GM12878 (cell line): ENCODE results near the gene SOX5. TPM values are rescaled to one million over a fixed set of nuclear protein-coding genes. Genes with fewer than 3 reads are reported as not detected.

Experiments used
- ATAC-seq: fragments of 200-7000 bp; cut with Tn5 transposase; 3 replicates; pipeline ENCODE4 v1.9.1; 2020; ENCODE audit warnings: mild to moderate bottlenecking, moderate library complexity
- BruUV-seq: library from RNA; stranded (reverse); fragments of 400-500 nt; replicated peaks from 2 replicates; lab custom pipeline; 2021; lab: Mats Ljungman, UMichigan
- CTCF ChIA-PET: fragments of 300-600 bp; sonication (Branson Sonifier 250); formaldehyde crosslinking; extraction: SDS; loops from one replicate; lab custom pipeline; 2021; ENCODE audit warnings: inconsistent platforms; lab: Yijun Ruan, JAX
- POLR2A ChIA-PET: fragments of 350-600 bp; formaldehyde crosslinking; extraction: SDS; loops from one replicate; lab custom pipeline; 2021; ENCODE audit warnings: inconsistent platforms; lab: Charles Lee
- RAD21 ChIA-PET: fragments of 300-600 bp; sonication (Branson Sonifier 250); formaldehyde crosslinking; loops from one replicate; lab custom pipeline; 2023; ENCODE audit warnings: antibody characterized with exemption; ENCODE audit not compliant: unreplicated experiment; lab: Charles Lee
- SMC1A ChIA-PET: fragments of 300-600 bp; sonication (Branson Sonifier 250); formaldehyde crosslinking; loops from one replicate; lab custom pipeline; 2023; ENCODE audit not compliant: unreplicated experiment, uncharacterized antibody; lab: Charles Lee
- DNase-seq: peaks from one replicate; pipeline ENCODE4 v3.0.0-alpha.2; 2011; ENCODE audit warnings: low read depth, low spot score
- FAIRE-seq: peaks from 3 replicates; lab custom pipeline; 2011; peaks lifted over from hg19 to GRCh38; lab: Jason Lieb, UNC
- H2AFZ ChIP-seq: 2 replicates; pipeline ENCODE4 v1.6.0; 2011; ENCODE audit warnings: low read depth, low read length, control low read depth; ENCODE audit not compliant: control insufficient read depth
- H3K27ac ChIP-seq: 2 replicates; pipeline ENCODE4 v1.5.1; 2011; ENCODE audit warnings: control low read depth; ENCODE audit not compliant: control insufficient read depth, insufficient read depth
- H3K27me3 ChIP-seq, 2 experiments: replicated peaks in 1 of 2; 2 replicates each; pipeline versions ENCODE4 v1.6.0 to v1.6.1; 2011; ENCODE audit warnings: low read length in 1 of 2; ENCODE audit not compliant: control insufficient read depth in 2 of 2, insufficient read depth in 2 of 2
- H3K36me3 ChIP-seq, 2 experiments: 2 replicates each; pipeline ENCODE4 v1.5.1; 2011; ENCODE audit warnings: low read length in 1 of 2; ENCODE audit not compliant: control insufficient read depth in 2 of 2, insufficient read depth in 2 of 2
- H3K4me1 ChIP-seq: 2 replicates; pipeline ENCODE4 v1.6.1; 2011; ENCODE audit warnings: mild to moderate bottlenecking, low read length, moderate library complexity, mixed read lengths; ENCODE audit not compliant: control insufficient read depth, insufficient read depth
- H3K4me2 ChIP-seq: 2 replicates; pipeline ENCODE4 v1.6.0; 2011; ENCODE audit warnings: control low read depth; ENCODE audit not compliant: control insufficient read depth, insufficient read depth
- H3K4me3 ChIP-seq: fragments of 200-600 bp; sonication (generic); 2 replicates; pipeline ENCODE4 v1.5.1; 2016
- H3K79me2 ChIP-seq: 2 replicates; pipeline ENCODE4 v1.6.0; 2011; ENCODE audit warnings: low read length; ENCODE audit not compliant: control insufficient read depth, insufficient read depth
- H3K9ac ChIP-seq: 2 replicates; pipeline ENCODE4 v1.8.0; 2011; ENCODE audit warnings: low read length, control low read depth, mixed read lengths; ENCODE audit not compliant: control insufficient read depth, insufficient read depth
- H3K9me3 ChIP-seq: replicated peaks from 3 replicates; pipeline ENCODE4 v1.5.1; 2011; ENCODE audit warnings: mild to moderate bottlenecking, low read length; ENCODE audit not compliant: control insufficient read depth, insufficient read depth
- H4K20me1 ChIP-seq: 2 replicates; pipeline ENCODE4 v1.6.0; 2011; ENCODE audit not compliant: control insufficient read depth, insufficient read depth
- CBFB ChIP-seq: IDR thresholded peaks from 2 replicates; pipeline ENCODE4 v1.6.1; 2016; ENCODE audit warnings: antibody characterized with exemption, low read depth
- ESRRA ChIP-seq: IDR thresholded peaks from 2 replicates; pipeline ENCODE4 v1.6.1; 2012; ENCODE audit warnings: mild to moderate bottlenecking, low read length, improper control_type of control experiment
- FOS ChIP-seq: IDR thresholded peaks from 3 replicates; pipeline ENCODE4 v1.6.1; 2011; ENCODE audit warnings: borderline replicate concordance; ENCODE audit not compliant: insufficient read length; ENCODE audit errors: extremely low read depth
- HCFC1 ChIP-seq: fragments of 150-350 bp; IDR thresholded peaks from 2 replicates; pipeline ENCODE4 v1.6.1; 2014; ENCODE audit warnings: low read length
- MTA2 ChIP-seq: fragments of 450-650 bp; IDR thresholded peaks from 2 replicates; pipeline ENCODE4 v1.6.1; 2016; ENCODE audit warnings: low read depth, mild to moderate bottlenecking, moderate library complexity
- NFYB ChIP-seq: IDR thresholded peaks from 2 replicates; pipeline ENCODE4 v1.6.1; 2011; ENCODE audit warnings: low read depth, mild to moderate bottlenecking, low read length, improper control_type of control experiment, moderate library complexity; ENCODE audit not compliant: insufficient read depth
- POU2F2 ChIP-seq: IDR thresholded peaks from 3 replicates; pipeline ENCODE4 v1.6.1; 2011; ENCODE audit warnings: low read depth, mild to moderate bottlenecking, low read length, borderline replicate concordance
- RAD21 ChIP-seq: IDR thresholded peaks from 2 replicates; pipeline ENCODE4 v1.6.1; 2011; ENCODE audit warnings: mild to moderate bottlenecking, low read depth, low read length, moderate library complexity; ENCODE audit not compliant: insufficient read depth
- TAF1 ChIP-seq: IDR thresholded peaks from 2 replicates; pipeline ENCODE4 v1.6.1; 2011; ENCODE audit warnings: mild to moderate bottlenecking, low read depth, low read length, borderline replicate concordance
- TBL1XR1 ChIP-seq: IDR thresholded peaks from 2 replicates; pipeline ENCODE4 v1.6.1; 2012; ENCODE audit warnings: low read depth, low read length, improper control_type of control experiment
- YBX1 ChIP-seq: fragments of 450-650 bp; IDR thresholded peaks from 2 replicates; pipeline ENCODE4 v1.6.1; 2016; ENCODE audit warnings: antibody characterized with exemption
- ZBTB4 ChIP-seq: fragments of 450-650 bp; formaldehyde crosslinking; IDR thresholded peaks from 2 replicates; pipeline ENCODE4 v1.4.0; 2022; ENCODE audit warnings: mild to moderate bottlenecking, moderate library complexity
- ZNF274 ChIP-seq: IDR thresholded peaks from one replicate; pipeline ENCODE4 v1.8.0; 2011; ENCODE audit not compliant: insufficient read length, insufficient read depth
- ZSCAN29 ChIP-seq: fragments of 450-650 bp; IDR thresholded peaks from 2 replicates; pipeline ENCODE4 v1.6.1; 2017; ENCODE audit warnings: mild to moderate bottlenecking, moderate library complexity
- WGBS: methylation state at CpG from one replicate; pipeline ENCODE4 v1.1.6; 2016; ENCODE audit warnings: low lambda C conversion rate; ENCODE audit not compliant: insufficient replicate concordance, insufficient coverage; ENCODE audit errors: missing lambda C conversion rate; 5-methylcytosine and 5-hydroxymethylcytosine counted together
- in situ Hi-C: fragments of 300-500 bp; cut with MboI; formaldehyde crosslinking; loops from 9 replicates; pipeline ENCODE4 v1.14.3; 2018; ENCODE audit warnings: mixed read lengths
- intact Hi-C: fragments of 100-400 bp; cut with micrococcal nuclease; formaldehyde crosslinking; loops from one replicate; pipeline ENCODE4 v1.14.2; 2022; ENCODE audit not compliant: unreplicated experiment
- polyA plus RNA-seq, 11 experiments: library from polyadenylated mRNA; depleted of rRNA in 4 of 11; unstranded in 6 of 11; stranded (reverse) in 5 of 11; fragments of >200 nt; fragmentation: Nextera tagmentation in 4 of 11; fragmentation: Illumina TruSeq in 1 of 11; extraction: Ambion mirVana in 4 of 11; extraction: Trizol in 1 of 11; gene quantifications; 1 replicate in 1 of 11; 2 replicates in 10 of 11; pipeline versions ENCODE4 v1.2.1 to v1.2.3, GENCODE V29; 2011 to 2016; ENCODE audit warnings: inconsistent platforms in 2 of 11, missing spikeins in 2 of 11, low read depth in 1 of 11
- total RNA-seq, 4 experiments: library from RNA; depleted of rRNA in 3 of 4; stranded (reverse); fragments of >200 nt in 3 of 4; fragmentation: Illumina TruSeq in 1 of 4; extraction: Trizol in 1 of 4; gene quantifications; 2 replicates each; pipeline versions ENCODE4 v1.2.1 to v1.2.3, GENCODE V29; 2013 to 2021

SOX5 gene
- total and polyA plus RNA-seq, 10 of the 15 experiments (the other 5 are each of a cell fraction or from before 2014, with no cell fraction given), result 0.08 to 1.0 (median 0.24) TPM

DNA sequence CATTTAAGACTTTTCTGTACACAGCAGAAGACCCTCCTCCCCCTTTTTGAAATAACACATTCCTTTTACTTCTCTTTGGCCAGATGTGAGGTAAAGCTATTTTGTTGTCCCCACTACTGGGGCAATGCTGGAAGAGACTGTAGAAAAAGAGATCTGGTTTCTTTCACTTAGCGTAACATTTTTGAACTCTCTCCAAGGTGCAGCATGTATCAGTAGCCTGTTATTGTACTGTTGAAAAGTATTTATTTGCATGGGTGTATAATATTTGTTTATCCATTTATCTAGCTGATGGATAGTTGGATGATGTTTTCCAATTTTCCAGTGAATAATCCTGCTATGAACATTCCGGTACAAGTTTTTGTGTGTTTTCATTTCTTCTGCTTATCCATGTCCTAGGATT lies 335.2 kb downstream of the SOX5 start:
- Histone ChIP-seq H3K27me3 (no peaks in the 10 kb centered on the region), H3K4me1 (no peaks in the 10 kb centered on the region), H4K20me1 (no peaks in the 10 kb centered on the region), H3K9ac (no peak overlapping the region), H3K4me3 (no peak overlapping the region), H2AFZ (no peak overlapping the region), H3K27ac (no peak overlapping the region), H3K36me3 (no peaks in the 10 kb centered on the region), H3K79me2 (no peaks in the 10 kb centered on the region), H3K4me2 (no peak overlapping the region), H3K9me3 (no peaks in the 10 kb centered on the region)
- ChIA-PET CTCF (no interaction called here), RAD21 (no interaction called here), POLR2A (no interaction called here), SMC1A (no interaction called here)
- no peak for FAIRE-seq
- no TSS peak for BruUV-seq
- in situ Hi-C loops, result no loop called here
- TF ChIP-seq ZSCAN29 (no peak), POU2F2 (no peak), FOS (no peak), HCFC1 (no peak), ZNF274 (no peak), YBX1 (no peak), RAD21 (no peak), TBL1XR1 (no peak), NFYB (no peak), ESRRA (no peak), ZBTB4 (no peak), MTA2 (no peak), CBFB (no peak), TAF1 (no peak)
- intact Hi-C loops, result no loop called here
- ATAC-seq, result no peak
- WGBS, result 81% methylated on average over 2 of the region's 2 CpGs
- DNase-seq, result no peak
